ENCODE results near the gene PRSS21.

PRSS21 gene

DNA sequence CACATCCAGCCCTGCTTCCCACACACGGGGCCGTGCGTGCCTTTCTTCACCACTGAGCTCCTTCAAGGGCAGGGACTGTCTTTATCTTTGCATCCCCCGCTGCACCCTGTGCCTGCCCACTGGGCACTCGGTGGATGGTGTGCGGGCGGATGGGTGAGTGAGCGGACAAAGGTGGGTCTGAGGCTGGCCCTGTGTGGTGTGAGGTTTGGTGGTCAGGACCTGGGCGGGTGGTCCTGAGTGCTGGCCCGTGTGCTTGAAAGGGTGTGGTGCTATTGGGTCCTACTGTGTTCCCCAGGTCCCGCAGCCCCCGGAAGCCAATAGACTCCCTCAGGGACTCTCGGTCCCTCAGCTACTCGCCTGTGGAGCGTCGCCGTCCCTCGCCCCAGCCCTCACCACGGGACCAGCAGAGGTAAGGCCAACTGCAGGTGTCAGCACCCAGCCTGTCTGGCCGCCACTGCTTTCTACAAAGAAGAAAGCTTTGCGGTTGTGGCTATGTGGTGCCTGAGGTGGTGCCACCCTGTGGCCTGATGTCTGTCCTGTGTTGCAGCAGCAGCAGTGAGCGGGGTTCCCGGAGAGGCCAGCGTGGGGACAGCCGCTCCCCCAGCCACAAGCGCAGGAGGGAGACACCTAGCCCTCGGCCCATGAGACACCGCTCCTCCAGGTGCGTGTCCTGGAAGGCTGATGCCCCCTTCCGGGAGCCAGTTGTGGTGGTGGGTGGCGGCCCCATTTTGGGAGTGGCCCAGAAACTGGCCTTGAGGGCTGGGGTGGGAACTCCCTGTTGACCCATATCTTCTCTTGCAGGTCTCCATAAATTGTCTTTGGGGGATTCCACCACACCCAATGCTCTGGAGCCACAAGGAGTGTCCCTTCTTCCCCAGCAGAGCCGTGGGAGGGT is 46.7 kb upstream of the PRSS21 start:
- ChIA-PET POLR2A (interaction anchor here (3.7 to 4.2 kb wide), 2 partner anchors 8 to 18 kb away, joined by 23 to 31 read pairs; partner anchors contain the start of genes ELOB and SRRM2), CTCF (interaction anchor here (1.1 kb wide), 1 partner anchor 17 kb away, joined by 3 read pairs; no protein-coding TSS in a partner anchor)

DNA sequence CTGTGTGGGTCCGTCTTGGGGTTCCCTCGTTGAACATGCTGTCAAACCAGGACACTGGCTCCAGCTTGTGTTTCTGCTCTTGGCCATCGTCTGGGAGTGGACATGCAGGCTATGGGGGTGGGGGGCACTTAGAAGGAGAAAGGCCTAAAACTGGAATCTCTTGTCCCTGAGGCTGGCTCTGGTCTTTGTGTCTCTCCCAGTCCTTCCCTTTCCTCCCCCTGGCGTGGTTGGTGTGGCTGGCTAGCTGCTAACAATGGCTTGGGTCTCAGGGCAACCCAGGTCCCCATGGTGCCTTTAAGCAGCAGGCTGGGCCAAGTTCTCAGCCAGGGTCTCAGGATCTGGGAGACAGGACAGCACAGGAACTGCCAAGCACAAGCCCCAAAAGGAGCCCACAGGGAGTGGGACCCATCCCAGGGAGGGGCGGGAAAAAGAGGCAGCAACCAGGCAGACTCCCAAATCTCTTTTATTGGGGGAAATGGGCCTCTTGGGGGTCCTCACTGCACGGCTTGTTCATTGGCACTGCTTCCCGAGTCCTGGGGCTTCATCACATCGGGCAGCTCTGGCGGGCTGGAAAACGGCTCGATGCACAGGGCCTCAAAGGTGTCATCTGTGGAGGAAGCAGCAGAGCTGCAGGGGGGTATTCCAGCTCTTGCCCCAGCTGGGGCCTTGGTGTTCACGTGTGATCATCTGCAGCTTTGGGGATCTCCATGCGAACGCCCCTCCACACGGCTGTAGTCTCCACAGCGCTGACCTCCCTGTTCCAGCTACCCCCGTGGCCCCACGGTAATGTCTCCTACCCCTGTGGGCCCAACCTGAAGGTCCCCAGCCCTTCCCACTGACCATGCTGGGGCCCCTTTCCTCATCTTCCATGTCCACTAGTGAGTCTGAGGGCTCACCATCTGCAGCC is 45.3 kb upstream of the PRSS21 start:
- no peak for TF ChIP-seq FOXK2 (IDR thresholded peaks at IDR 0.05)
- no peak for TF ChIP-seq LEF1 (IDR thresholded peaks at IDR 0.05; ENCODE audit: borderline replicate concordance)
- no peak for TF ChIP-seq TARDBP (IDR thresholded peaks at IDR 0.05)
- TF ChIP-seq NFRKB (IDR thresholded peaks at IDR 0.05): no peak
- no peak for TF ChIP-seq CTBP1 (IDR thresholded peaks at IDR 0.05; ENCODE audit: borderline replicate concordance)
- no peak for TF ChIP-seq BHLHE40 (IDR thresholded peaks at IDR 0.05; ENCODE audit: borderline replicate concordance)
- no peak for TF ChIP-seq SUZ12 (IDR thresholded peaks at IDR 0.05)
- TF ChIP-seq ZNF384 (IDR thresholded peaks at IDR 0.05): no peak
- TF ChIP-seq SP1 (IDR thresholded peaks at IDR 0.05): no peak
- ChIA-PET CTCF (no interaction called here), POLR2A (interaction anchor here (0.9 to 1.1 kb wide), 2 partner anchors 19 to 96 kb away, joined by 3 read pairs; partner anchors contain the start of gene SRRM2)
- DNase-seq (ENCODE audit: extremely low spot score): no peak

More for the DNA sequence above, 46.7 kb upstream of the PRSS21 start:
- DNase-seq (ENCODE audit: extremely low spot score): no peak
- TF ChIP-seq ELF4 (IDR thresholded peaks at IDR 0.05) (no peak), SP1 (IDR thresholded peaks at IDR 0.05) (no peak)

DNA sequence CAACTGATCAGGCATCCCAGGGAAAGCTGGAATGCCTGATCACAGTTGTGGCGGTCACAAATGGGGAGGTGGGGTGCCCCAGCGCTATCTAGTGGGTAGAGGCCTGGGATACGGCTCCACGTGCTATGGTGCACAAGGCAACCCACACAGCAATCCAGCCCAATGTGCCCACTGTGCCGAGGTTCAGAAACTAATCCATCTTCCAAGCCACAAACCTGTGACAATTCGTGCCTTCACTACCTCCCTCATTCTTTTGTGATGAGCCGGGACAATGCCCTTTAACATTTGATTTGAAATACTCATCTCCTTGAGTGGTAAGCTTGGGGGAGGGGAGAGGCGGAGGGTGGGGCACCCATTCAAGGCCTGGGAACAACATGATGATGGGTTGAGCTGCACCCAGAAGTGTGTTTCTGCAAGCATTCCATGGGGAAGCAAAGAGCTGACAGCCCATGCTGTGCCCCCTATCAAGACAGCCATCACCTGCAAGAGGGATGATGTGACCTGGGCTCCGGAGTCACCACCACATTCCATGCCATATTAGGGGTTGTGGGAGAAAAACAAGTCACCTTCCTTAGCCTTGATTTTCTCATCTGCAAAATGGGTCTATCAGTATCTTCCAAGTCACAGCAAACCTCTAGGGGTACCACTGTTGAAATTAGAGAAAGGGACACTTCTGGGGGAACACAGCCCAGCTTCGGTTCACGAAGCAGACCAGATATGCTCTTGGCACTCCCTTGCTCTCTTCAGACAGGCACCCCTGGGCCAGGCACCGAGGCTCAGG is 43.7 kb upstream of the PRSS21 start:
- no peak for DNase-seq (ENCODE audit: extremely low spot score)
- CTCF ChIA-PET: no interaction called here
- POLR2A ChIA-PET: interaction anchor here (1.1 to 4.0 kb wide), 3 partner anchors 17 to 95 kb away, joined by 3 to 42 read pairs (median 3); partner anchors contain the start of gene SRRM2
- TF ChIP-seq FOXA1 (IDR thresholded peaks at IDR 0.05): no peak
- TF ChIP-seq ELF4 (IDR thresholded peaks at IDR 0.05): no peak
- TF ChIP-seq NFRKB (IDR thresholded peaks at IDR 0.05): no peak
- no peak for TF ChIP-seq TARDBP (IDR thresholded peaks at IDR 0.05)
- no peak for TF ChIP-seq ZNF384 (IDR thresholded peaks at IDR 0.05)
- no peak for TF ChIP-seq BHLHE40 (IDR thresholded peaks at IDR 0.05; ENCODE audit: borderline replicate concordance)
- TF ChIP-seq, protein P1, sequence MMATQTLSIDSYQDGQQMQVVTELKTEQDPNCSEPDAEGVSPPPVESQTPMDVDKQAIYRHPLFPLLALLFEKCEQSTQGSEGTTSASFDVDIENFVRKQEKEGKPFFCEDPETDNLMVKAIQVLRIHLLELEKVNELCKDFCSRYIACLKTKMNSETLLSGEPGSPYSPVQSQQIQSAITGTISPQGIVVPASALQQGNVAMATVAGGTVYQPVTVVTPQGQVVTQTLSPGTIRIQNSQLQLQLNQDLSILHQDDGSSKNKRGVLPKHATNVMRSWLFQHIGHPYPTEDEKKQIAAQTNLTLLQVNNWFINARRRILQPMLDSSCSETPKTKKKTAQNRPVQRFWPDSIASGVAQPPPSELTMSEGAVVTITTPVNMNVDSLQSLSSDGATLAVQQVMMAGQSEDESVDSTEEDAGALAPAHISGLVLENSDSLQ (IDR thresholded peaks at IDR 0.05): no peak
- no peak for TF ChIP-seq ARNT (IDR thresholded peaks at IDR 0.05)
- no peak for TF ChIP-seq LEF1 (IDR thresholded peaks at IDR 0.05; ENCODE audit: borderline replicate concordance)
- TF ChIP-seq L3MBTL2 (conservative IDR thresholded peaks at IDR 0.05): no peak
- no peak for TF ChIP-seq FOXK2 (IDR thresholded peaks at IDR 0.05)
- no peak for TF ChIP-seq FOXM1 (IDR thresholded peaks at IDR 0.05; ENCODE audit: borderline replicate concordance)

DNA sequence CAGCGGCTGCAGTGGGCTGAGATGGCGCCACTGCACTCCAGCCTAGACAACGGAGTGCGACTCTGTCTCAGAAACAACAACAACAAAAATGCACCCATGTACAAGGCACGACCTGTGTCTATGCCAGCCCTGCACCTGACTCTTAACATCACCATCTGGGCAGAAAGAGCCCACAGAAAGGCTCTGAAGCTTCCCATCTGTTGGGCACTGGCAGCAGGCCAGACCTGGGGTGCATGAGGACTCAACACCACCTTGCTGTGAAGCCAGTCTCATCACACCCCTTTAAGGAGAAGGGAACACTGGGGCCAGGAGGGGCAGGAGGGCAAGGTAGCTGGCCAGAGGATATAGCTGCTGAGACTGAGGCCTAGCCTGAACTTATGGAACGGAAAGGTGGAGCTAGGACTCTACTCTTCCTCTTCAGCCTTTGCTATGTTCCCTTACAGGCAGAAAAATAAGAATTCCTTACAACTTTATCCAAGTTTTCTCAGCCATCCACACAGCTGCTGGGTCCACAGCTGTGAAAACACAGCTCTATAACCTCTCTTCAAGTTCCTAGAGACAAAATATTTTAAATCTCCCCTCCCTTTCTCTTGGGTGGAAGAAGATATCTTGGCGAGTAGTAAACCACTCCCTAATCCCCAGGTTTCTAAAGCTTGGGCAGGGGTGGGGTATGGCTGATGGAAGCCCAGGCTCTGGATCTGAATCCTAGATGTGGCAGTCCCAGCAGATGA is 42.7 kb upstream of the PRSS21 start:
- no peak for DNase-seq (ENCODE audit: extremely low spot score)
- TF ChIP-seq L3MBTL2 (conservative IDR thresholded peaks at IDR 0.05): no peak
- no peak for TF ChIP-seq SP1 (IDR thresholded peaks at IDR 0.05)
- TF ChIP-seq ARNT (IDR thresholded peaks at IDR 0.05): no peak
- TF ChIP-seq, protein P1 (IDR thresholded peaks at IDR 0.05): no peak
- no peak for TF ChIP-seq CTBP1 (IDR thresholded peaks at IDR 0.05; ENCODE audit: borderline replicate concordance)
- TF ChIP-seq ZNF384 (IDR thresholded peaks at IDR 0.05): no peak
- no peak for TF ChIP-seq ELF4 (IDR thresholded peaks at IDR 0.05)
- no peak for TF ChIP-seq TARDBP (IDR thresholded peaks at IDR 0.05)
- TF ChIP-seq FOXA1 (IDR thresholded peaks at IDR 0.05): no peak
- no peak for TF ChIP-seq HDGF (IDR thresholded peaks at IDR 0.05; ENCODE audit: borderline replicate concordance)
- ChIA-PET POLR2A (interaction anchor here (1.3 to 4.0 kb wide), 2 partner anchors 18 to 22 kb away, joined by 3 to 42 read pairs; partner anchors contain the start of gene SRRM2), CTCF (no interaction called here)

DNA sequence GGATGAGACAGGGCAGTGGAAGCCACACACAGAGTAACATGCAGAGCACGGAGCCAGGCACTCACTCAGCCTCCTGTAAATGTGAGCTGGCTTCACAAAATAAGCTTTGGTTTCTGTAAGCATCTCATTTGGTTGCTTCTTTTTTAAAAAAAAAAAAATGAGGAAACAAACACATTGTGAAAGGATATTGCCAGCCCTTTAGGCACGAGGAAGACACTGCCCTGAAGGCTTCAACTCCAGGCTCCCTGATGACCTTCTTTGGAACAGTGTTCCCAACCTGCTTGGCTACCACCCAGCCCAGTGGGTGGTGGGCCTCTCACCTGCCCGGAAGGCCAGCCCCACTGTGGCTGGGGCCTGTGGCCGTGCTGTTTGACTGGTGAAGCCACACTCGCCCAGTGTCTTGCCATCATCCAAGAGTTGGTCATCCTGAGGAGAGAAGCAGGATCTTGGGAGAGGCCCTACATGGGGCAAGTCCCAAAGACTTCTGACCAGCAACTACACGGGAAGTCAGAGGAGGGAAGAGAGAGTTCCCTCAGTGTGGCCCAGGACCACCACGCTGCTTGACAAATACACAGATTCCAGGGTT is 41.8 kb upstream of the PRSS21 start:
- no peak for TF ChIP-seq BHLHE40 (IDR thresholded peaks at IDR 0.05; ENCODE audit: borderline replicate concordance)
- no peak for TF ChIP-seq ARNT (IDR thresholded peaks at IDR 0.05)
- no peak for TF ChIP-seq CTBP1 (IDR thresholded peaks at IDR 0.05; ENCODE audit: borderline replicate concordance)
- no peak for TF ChIP-seq TARDBP (IDR thresholded peaks at IDR 0.05)
- TF ChIP-seq L3MBTL2 (conservative IDR thresholded peaks at IDR 0.05): no peak
- no peak for TF ChIP-seq NFRKB (IDR thresholded peaks at IDR 0.05)
- TF ChIP-seq SUZ12 (IDR thresholded peaks at IDR 0.05): no peak
- DNase-seq (ENCODE audit: extremely low spot score): no peak
- CTCF ChIA-PET: no interaction called here
- POLR2A ChIA-PET: interaction anchor here (0.8 to 4.0 kb wide), 2 partner anchors 11 to 22 kb away, joined by 3 to 42 read pairs; partner anchors contain the start of gene SRRM2
